HL-60 (cell line): ENCODE data around the gene UBAC2.

Experiments
- DNase-seq, 2 experiments: peaks; one replicate each; pipeline ENCODE4 v3.0.0-alpha.2; 2010 to 2020; ENCODE audit warnings: low read depth in 1 of 2, low spot score in 1 of 2
- H3K27ac ChIP-seq: fragments of 250-450 bp; sonication (Bioruptor Pico); replicated peaks from 2 replicates; pipeline ENCODE4 v1.5.1; 2020; ENCODE audit warnings: mild to moderate bottlenecking, moderate library complexity
- H3K27me3 ChIP-seq: fragments of 250-450 bp; sonication (Bioruptor Pico); 2 replicates; pipeline ENCODE4 v1.5.1; 2021; ENCODE audit warnings: mild to moderate bottlenecking, moderate library complexity; ENCODE audit not compliant: insufficient read depth, poor library complexity, severe bottlenecking
- H3K4me3 ChIP-seq: replicated peaks from 2 replicates; pipeline ENCODE4 v1.5.1; 2011; ENCODE audit warnings: mild to moderate bottlenecking, control low read depth, low read length; ENCODE audit not compliant: insufficient read depth
- CTCF ChIP-seq: IDR thresholded peaks from one replicate; pipeline ENCODE4 v1.5.1; 2011; ENCODE audit warnings: low read length, control low read depth, inconsistent platforms; ENCODE audit not compliant: insufficient read depth
- GABPA ChIP-seq: IDR thresholded peaks from 2 replicates; pipeline ENCODE4 v1.6.1; 2012; ENCODE audit warnings: low read depth
- POLR2AphosphoS5 ChIP-seq: IDR thresholded peaks from 2 replicates; pipeline ENCODE4 v1.6.1; 2012; ENCODE audit warnings: low read depth
- REST ChIP-seq: IDR thresholded peaks from 2 replicates; pipeline ENCODE4 v1.6.1; 2012; ENCODE audit warnings: low read depth; ENCODE audit not compliant: insufficient replicate concordance
- SPI1 ChIP-seq: IDR thresholded peaks from 2 replicates; pipeline ENCODE4 v1.6.1; 2012; ENCODE audit warnings: low read depth, mild to moderate bottlenecking, borderline replicate concordance

The UBAC2 gene

GRCh38 chr13:99226513-99226912 is 25.9 kb downstream of the UBAC2 start:
- no peak overlapping the region for H3K4me3 ChIP-seq
- no peak for DNase-seq
- TF ChIP-seq REST = no peak
- TF ChIP-seq POLR2AphosphoS5 = no peak
- TF ChIP-seq CTCF = no peak
- no peak for TF ChIP-seq SPI1
- TF ChIP-seq GABPA = no peak
- H3K27me3 ChIP-seq = no peaks in the 10 kb centered on the region
- peak overlapping the region; percentile 6; the same call in 1 of the 2 replicates for H3K27ac ChIP-seq

GRCh38 chr13:99227331-99227900 is 26.8 kb downstream of the UBAC2 start:
- Histone ChIP-seq H3K4me3 (no peak overlapping the region), H3K27ac (peak overlapping the region; percentile 40), H3K27me3 (no peaks in the 10 kb centered on the region)
- no peak for TF ChIP-seq CTCF
- no peak for TF ChIP-seq GABPA
- no peak for DNase-seq

GRCh38 chr13:99227909-99228688 is 27.4 kb downstream of the UBAC2 start:
- Histone ChIP-seq H3K4me3 (no peak overlapping the region), H3K27ac (peak overlapping the region; percentile 43), H3K27me3 (no peaks in the 10 kb centered on the region)
- peak; percentile 94 to 97 for DNase-seq
- TF ChIP-seq SPI1 (peak; percentile 58; the same call in 1 of the 2 replicates), POLR2AphosphoS5 (peak; percentile 93), REST (no peak), CTCF (no peak), GABPA (no peak)
